Right lobe of liver (tissue), 4 donors: Measurements from ENCODE around the gene ADAMTS6.

ENCODE experiments used
- CTCF ChIP-seq, 4 donors: fragments of 200-600 bp in 3 of 4; fragments of 450-650 bp in 1 of 4; IDR thresholded peaks; one replicate each; pipeline versions ENCODE4 v1.5.1 to v1.8.0; 2016 to 2022; ENCODE audit warnings: antibody characterized with exemption in 4 of 4, mild to moderate bottlenecking in 2 of 4
- POLR2A ChIP-seq: fragments of 450-650 bp; IDR thresholded peaks from one replicate; pipeline ENCODE4 v1.6.1; 2017; ENCODE audit warnings: antibody characterized with exemption, mild to moderate bottlenecking
- donor health status: DM: no; HTN: no; CAD: no.
- donor health status: DM: no; HTN: no; CAD: no.
- donor health status: DM: no; HTN: yes; CAD: no.

- TF ChIP-seq POLR2A (no peak), CTCF (IDR thresholded peaks at IDR 0.05) (no peak)
These were observed 121.7 kb downstream of the ADAMTS6 start for GRCh38 chr5:65359981-65360380.
